ENCODE measurements around the gene PRRT4.

PRRT4 gene

GRCh38 chr7:128366986-128367385 lies 5.5 kb upstream of the PRRT4 start:
- CTCF ChIA-PET: interaction anchor here (1.0 to 1.5 kb wide), 3 partner anchors 10 to 21 kb away, joined by 3 to 5 read pairs (median 5); no protein-coding TSS in a partner anchor
- TF ChIP-seq CTCF (IDR thresholded peaks at IDR 0.05; ENCODE audit: control extremely low read depth, extremely low read depth, low read depth, missing control alignments): no peak
- no peak for DNase-seq (ENCODE audit: extremely low spot score)
- POLR2A ChIA-PET: no interaction called here

- ChIA-PET POLR2A (no interaction called here), CTCF (interaction anchor here (0.9 to 1.4 kb wide), 3 partner anchors 15 to 25 kb away, joined by 3 to 5 read pairs (median 3); no protein-coding TSS in a partner anchor)
- TF ChIP-seq CTCF (IDR thresholded peaks at IDR 0.05; ENCODE audit: control extremely low read depth, extremely low read depth, low read depth, missing control alignments): no peak
- no peak for DNase-seq (ENCODE audit: extremely low spot score)
Observed at GRCh38 chr7:128366300-128366699, 4.8 kb upstream of the PRRT4 start.

- no peak for TF ChIP-seq CTCF (IDR thresholded peaks at IDR 0.05; ENCODE audit: control extremely low read depth, extremely low read depth, low read depth, missing control alignments)
- ChIA-PET POLR2A (no interaction called here), CTCF (interaction anchor here (0.9 to 1.7 kb wide), 2 partner anchors 18 to 26 kb away, joined by 3 to 6 read pairs; no protein-coding TSS in a partner anchor)
- DNase-seq (ENCODE audit: extremely low spot score): no peak
Observed at GRCh38 chr7:128365432-128365831, 3.9 kb upstream of the PRRT4 start.

- POLR2A ChIA-PET: no interaction called here
- TF ChIP-seq CTCF (IDR thresholded peaks at IDR 0.05; ENCODE audit: control extremely low read depth, extremely low read depth, low read depth, missing control alignments): no peak
- no peak for DNase-seq (ENCODE audit: extremely low spot score)
- CTCF ChIA-PET: interaction anchor here (1.7 kb wide), 1 partner anchor 17 kb away, joined by 6 read pairs; no protein-coding TSS in a partner anchor
Observed at GRCh38 chr7:128364166-128364870, 2.8 kb upstream of the PRRT4 start.

- DNase-seq (ENCODE audit: extremely low spot score): no peak
- POLR2A ChIA-PET: no interaction called here
- CTCF ChIA-PET: no interaction called here
- TF ChIP-seq CTCF (IDR thresholded peaks at IDR 0.05; ENCODE audit: control extremely low read depth, extremely low read depth, low read depth, missing control alignments): no peak
Observed at GRCh38 chr7:128363261-128363721, 1.8 kb upstream of the PRRT4 start.

GRCh38 chr7:128362670-128363069 lies 1.2 kb upstream of the PRRT4 start:
- POLR2A ChIA-PET: no interaction called here
- no peak for TF ChIP-seq CTCF (IDR thresholded peaks at IDR 0.05; ENCODE audit: control extremely low read depth, extremely low read depth, low read depth, missing control alignments)
- CTCF ChIA-PET: interaction anchor here (1.0 kb wide), 1 partner anchor 19 kb away, joined by 3 read pairs; no protein-coding TSS in a partner anchor
- DNase-seq (ENCODE audit: extremely low spot score): no peak

Data from GM10248 (cell line).